Endothelial cell of hepatic sinusoid (primary cell): ENCODE measurements around the gene MAP2K6.

ENCODE experiments used
- in situ Hi-C: cut with HindIII; loops from 2 replicates; pipeline ENCODE4 v1.10.0; 2017; ENCODE audit warnings: low sequenced_read_pairs

MAP2K6 gene

GRCh38 chr17:69485251-69485661, 70.8 kb downstream of the MAP2K6 start:
- in situ Hi-C loops, result no loop called here

- in situ Hi-C loops, result no loop called here
Measured at GRCh38 chr17:69485901-69486643, 71.6 kb downstream of the MAP2K6 start.

GRCh38 chr17:69486779-69487637, 72.5 kb downstream of the MAP2K6 start:
- in situ Hi-C loops, result no loop called here

- in situ Hi-C loops, result no loop called here
Measured at GRCh38 chr17:69489313-69489712, 74.8 kb downstream of the MAP2K6 start.

GRCh38 chr17:69492410-69493071, 78.0 kb downstream of the MAP2K6 start:
- in situ Hi-C loops, result no loop called here

GRCh38 chr17:69495787-69496186, 81.3 kb downstream of the MAP2K6 start:
- in situ Hi-C loops, result no loop called here

GRCh38 chr17:69497161-69497560, 82.7 kb downstream of the MAP2K6 start:
- in situ Hi-C loops, result no loop called here

GRCh38 chr17:69499318-69499717, 84.8 kb downstream of the MAP2K6 start:
- in situ Hi-C loops, result no loop called here

GRCh38 chr17:69500911-69501429, 86.5 kb downstream of the MAP2K6 start:
- in situ Hi-C loops, result no loop called here

GRCh38 chr17:69501591-69502468, 87.3 kb downstream of the MAP2K6 start:
- in situ Hi-C loops, result no loop called here

- in situ Hi-C loops, result no loop called here
Measured at GRCh38 chr17:69503711-69504110, 89.2 kb downstream of the MAP2K6 start.

- in situ Hi-C loops, result no loop called here
Measured at GRCh38 chr17:69505740-69506139, 91.2 kb downstream of the MAP2K6 start.

- in situ Hi-C loops, result no loop called here
Measured at GRCh38 chr17:69506489-69506888, 92.0 kb downstream of the MAP2K6 start.

- in situ Hi-C loops, result no loop called here
Measured at GRCh38 chr17:69508814-69509213, 94.3 kb downstream of the MAP2K6 start.

GRCh38 chr17:69511250-69511649, 96.8 kb downstream of the MAP2K6 start:
- in situ Hi-C loops, result no loop called here

- in situ Hi-C loops, result no loop called here
Measured at GRCh38 chr17:69512946-69513345, 98.4 kb downstream of the MAP2K6 start.

- in situ Hi-C loops, result no loop called here
Measured at GRCh38 chr17:69516225-69516624, 101.7 kb downstream of the MAP2K6 start.

GRCh38 chr17:69516911-69517310, 102.4 kb downstream of the MAP2K6 start:
- in situ Hi-C loops, result no loop called here

- in situ Hi-C loops, result no loop called here
Measured at GRCh38 chr17:69518951-69519350, 104.5 kb downstream of the MAP2K6 start.

GRCh38 chr17:69523244-69523861, 108.9 kb downstream of the MAP2K6 start:
- in situ Hi-C loops, result no loop called here
